GM10266 (cell line): ENCODE measurements around the gene STRA6.

Experiments used
- DNase-seq: peaks from one replicate; pipeline ENCODE4 v3.0.0; 2012; ENCODE audit errors: extremely low spot score
- CTCF ChIP-seq: IDR thresholded peaks from 2 replicates; pipeline ENCODE4 v1.5.1; 2012; ENCODE audit warnings: mild to moderate bottlenecking, low read depth; ENCODE audit not compliant: control insufficient read depth, insufficient read depth; ENCODE audit errors: missing control alignments

STRA6 gene

DNA sequence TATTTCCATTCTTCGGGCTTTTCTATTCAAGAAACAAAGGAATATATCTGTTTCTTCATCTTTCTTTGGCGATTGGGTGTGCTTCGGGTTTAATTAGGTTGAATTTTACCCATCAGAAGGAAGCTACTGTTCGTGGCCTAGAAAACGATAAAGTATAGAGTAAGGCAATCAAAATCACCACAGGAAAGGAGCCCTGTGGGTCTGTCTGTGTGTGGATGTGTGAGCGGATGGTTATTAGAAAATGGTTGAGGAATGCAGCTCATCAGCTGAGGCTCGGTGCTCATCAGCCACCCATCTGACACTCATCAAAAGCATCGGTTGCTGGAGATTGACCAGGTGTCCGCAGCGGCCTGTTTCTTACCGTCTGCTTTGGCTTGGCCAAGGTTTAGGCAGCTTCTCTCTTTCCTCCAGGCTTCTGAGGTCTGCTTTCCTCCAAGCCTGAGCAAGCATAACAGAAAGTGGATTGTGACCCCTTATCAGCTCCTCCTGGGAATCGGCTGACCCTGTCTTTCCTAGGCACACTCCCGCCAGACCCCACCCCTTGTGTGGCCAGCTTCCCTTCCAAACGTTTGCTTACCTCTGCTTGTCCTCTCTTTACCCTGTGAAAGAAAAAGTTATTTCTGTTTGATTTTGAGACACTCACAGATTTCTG lies 46.7 kb downstream of the STRA6 start:
- DNase-seq: no peak
- no peak for TF ChIP-seq CTCF

GRCh38 chr15:74147051-74147450 lies 55.5 kb downstream of the STRA6 start:
- DNase-seq: no peak
- no peak for TF ChIP-seq CTCF

DNA sequence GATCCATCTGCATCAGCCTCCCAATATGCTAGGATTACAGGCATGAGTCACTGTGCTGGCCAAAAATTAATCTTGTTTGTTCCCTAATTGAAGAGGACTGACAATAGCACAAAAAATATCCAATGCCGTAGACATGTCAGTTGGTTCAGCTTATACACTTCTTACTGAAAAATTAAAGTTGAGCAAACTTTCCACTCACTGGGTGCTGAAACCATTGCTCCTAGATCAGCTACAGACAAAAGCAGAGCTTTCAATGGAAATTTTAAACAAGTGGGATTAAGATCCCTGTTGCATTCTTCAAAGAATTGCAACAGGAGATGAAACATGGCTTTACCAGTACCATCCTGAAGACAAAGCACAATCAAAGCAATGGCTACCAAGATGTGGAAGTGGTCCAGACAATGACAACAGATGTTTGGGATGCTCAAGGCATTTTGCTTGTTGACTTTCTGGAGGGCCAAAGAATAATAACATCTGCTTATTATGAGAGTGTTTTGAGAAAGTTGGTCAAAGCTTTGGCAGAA lies 56.2 kb downstream of the STRA6 start:
- no peak for TF ChIP-seq CTCF
- DNase-seq: no peak

DNA sequence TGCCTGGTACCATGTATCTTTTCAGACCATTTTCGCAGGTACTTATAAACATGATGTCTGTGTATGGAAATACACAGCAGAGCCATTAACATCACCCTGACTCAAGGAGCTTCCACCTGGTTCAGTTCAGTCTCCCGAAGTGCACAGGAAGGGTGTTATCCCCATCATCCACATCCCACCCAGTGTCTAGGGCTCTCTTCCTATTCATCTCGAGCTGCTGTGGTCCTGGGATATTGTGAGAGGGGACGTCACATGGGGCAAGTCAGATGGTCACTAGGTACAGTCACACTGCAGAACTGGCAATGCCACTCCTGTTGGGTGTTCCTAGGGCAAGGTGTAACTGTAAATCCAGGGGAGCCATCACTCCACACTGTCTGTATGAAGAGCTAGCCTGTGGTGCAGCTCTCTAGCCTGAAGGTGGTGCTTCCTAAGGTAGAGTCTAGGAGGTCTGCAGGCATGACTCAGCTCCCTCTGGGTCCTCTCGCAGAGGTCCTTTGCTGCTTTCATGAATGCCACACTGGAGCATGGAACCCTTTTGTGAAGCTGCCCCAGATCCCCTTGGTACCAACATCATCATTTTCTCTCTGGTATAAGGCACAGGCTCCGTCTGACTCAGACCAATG lies 58.3 kb downstream of the STRA6 start:
- TF ChIP-seq CTCF: no peak

GRCh38 chr15:74141591-74141990 lies 61.0 kb downstream of the STRA6 start:
- DNase-seq: no peak
- no peak for TF ChIP-seq CTCF

More for the DNA sequence above, 58.3 kb downstream of the STRA6 start:
- no peak for DNase-seq

GRCh38 chr15:74138642-74139041 lies 63.9 kb downstream of the STRA6 start:
- no peak for TF ChIP-seq CTCF
- no peak for DNase-seq

- no peak for DNase-seq
- TF ChIP-seq CTCF: no peak
Observed at GRCh38 chr15:74137537-74137894, 65.1 kb downstream of the STRA6 start.
